ENCODE measurements around the gene SYCE1L. TPM values are rescaled to one million over a fixed set of nuclear protein-coding genes. Genes with fewer than 3 reads are reported as not detected.
"Not testable (repeated sequence)": the region's sequence is repeated elsewhere in the genome, so short reads cannot be mapped to it uniquely, and the experiment has no call there.

The SYCE1L gene, protein sequence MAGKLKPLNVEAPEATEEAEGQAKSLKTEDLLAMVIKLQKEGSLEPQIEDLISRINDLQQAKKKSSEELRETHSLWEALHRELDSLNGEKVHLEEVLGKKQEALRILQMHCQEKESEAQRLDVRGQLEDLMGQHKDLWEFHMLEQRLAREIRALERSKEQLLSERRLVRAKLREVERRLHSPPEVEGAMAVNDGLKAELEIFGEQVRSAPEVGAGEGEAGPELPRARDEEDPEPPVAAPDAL
- total RNA-seq, result 1 to 10 TPM in 1 of 4 donors, under 1 TPM in 1, not detected in 2; 0.57 to 4.3 TPM

- Histone ChIP-seq H3K9me3 (no peaks in the 10 kb centered on the region), H3K27me3 (no peaks in the 10 kb centered on the region), H3K27ac (replicated peaks in 1 of 4) (no peak within 1 kb of the TSS), H3K36me3 (peaks cover 30 to 72% (median 59%) of the 10 kb centered on the region in 4 donors), H3K4me3 (no peak within 1 kb of the TSS), H3K4me1 (no peaks in the 10 kb centered on the region)
- TF ChIP-seq EP300 (IDR thresholded peaks at IDR 0.05), result no peak
- no peak for TF ChIP-seq POLR2A (IDR thresholded peaks at IDR 0.05; ENCODE audit: low read depth)
- TF ChIP-seq, protein P1, sequence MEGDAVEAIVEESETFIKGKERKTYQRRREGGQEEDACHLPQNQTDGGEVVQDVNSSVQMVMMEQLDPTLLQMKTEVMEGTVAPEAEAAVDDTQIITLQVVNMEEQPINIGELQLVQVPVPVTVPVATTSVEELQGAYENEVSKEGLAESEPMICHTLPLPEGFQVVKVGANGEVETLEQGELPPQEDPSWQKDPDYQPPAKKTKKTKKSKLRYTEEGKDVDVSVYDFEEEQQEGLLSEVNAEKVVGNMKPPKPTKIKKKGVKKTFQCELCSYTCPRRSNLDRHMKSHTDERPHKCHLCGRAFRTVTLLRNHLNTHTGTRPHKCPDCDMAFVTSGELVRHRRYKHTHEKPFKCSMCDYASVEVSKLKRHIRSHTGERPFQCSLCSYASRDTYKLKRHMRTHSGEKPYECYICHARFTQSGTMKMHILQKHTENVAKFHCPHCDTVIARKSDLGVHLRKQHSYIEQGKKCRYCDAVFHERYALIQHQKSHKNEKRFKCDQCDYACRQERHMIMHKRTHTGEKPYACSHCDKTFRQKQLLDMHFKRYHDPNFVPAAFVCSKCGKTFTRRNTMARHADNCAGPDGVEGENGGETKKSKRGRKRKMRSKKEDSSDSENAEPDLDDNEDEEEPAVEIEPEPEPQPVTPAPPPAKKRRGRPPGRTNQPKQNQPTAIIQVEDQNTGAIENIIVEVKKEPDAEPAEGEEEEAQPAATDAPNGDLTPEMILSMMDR (IDR thresholded peaks at IDR 0.05), result no peak
- TF ChIP-seq POLR2AphosphoS5 (IDR thresholded peaks at IDR 0.05), result no peak
- WGBS, result 94% methylated on average over 18 of the region's 18 CpGs
- intact Hi-C loops (cut with DNase I), result no loop called here
- DNase-seq (ENCODE audit: extremely low spot score), result no peak
These were observed at the start of gene SYCE1L for GRCh38 chr16:77199211-77199610. TSS of gene SYCE1L (plus strand) at chr16:77199408. CDS start at chr16:77199452, 44 bp downstream.

DNA sequence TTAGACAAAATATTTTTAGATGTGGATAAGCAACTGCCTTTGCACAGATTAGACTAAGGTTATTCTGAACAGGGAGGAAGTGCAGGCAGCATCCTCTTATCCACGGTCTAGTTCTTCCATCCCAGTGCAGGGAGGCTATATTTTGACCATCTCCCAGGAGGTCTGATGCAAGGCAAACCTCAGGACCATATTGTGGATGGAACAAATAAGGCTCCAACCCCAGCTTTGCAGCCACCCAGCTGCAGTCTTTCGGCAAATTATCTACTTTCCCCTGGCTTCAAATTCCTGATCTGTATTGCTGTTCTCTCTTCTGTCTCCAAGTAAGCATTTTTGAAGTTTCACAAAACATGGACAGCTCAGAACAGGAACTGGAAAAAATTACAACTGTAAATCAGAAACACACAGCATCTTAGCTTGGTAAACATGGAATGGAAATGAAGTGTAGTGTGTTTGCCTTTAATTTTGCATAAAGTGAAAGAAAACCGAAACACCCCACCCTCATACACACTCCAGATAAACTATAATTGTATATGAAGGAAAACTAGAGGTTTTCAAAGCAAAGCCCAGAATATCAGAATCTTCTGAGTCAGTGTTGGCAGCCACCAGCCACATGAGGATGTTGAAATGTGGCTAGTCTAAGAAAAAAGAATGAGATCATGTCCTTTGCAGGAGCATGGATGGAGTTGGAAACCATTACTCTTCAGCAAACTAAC, 41.7 kb upstream of the SYCE1L start:
- WGBS, result 66% methylated on average over 3 of the region's 3 CpGs
- no peak for DNase-seq (ENCODE audit: extremely low spot score)
- TF ChIP-seq, protein P1 (IDR thresholded peaks at IDR 0.05), result no peak
- no peak for TF ChIP-seq POLR2AphosphoS5 (IDR thresholded peaks at IDR 0.05)
- TF ChIP-seq POLR2A (IDR thresholded peaks at IDR 0.05; ENCODE audit: low read depth), result no peak
- TF ChIP-seq EP300 (IDR thresholded peaks at IDR 0.05), result no peak
- no peaks in the 10 kb centered on the region for H3K9me3 ChIP-seq
- H3K27me3 ChIP-seq, result peaks cover 0 to 9% (median 0%) of the 10 kb centered on the region in 4 donors
- no peak overlapping the region for H3K27ac ChIP-seq (replicated peaks in 1 of 4)
- no peaks in the 10 kb centered on the region for H3K4me1 ChIP-seq
- no peak overlapping the region for H3K4me3 ChIP-seq
- no peaks in the 10 kb centered on the region for H3K36me3 ChIP-seq
- intact Hi-C loops (cut with DNase I), result no loop called here

DNA sequence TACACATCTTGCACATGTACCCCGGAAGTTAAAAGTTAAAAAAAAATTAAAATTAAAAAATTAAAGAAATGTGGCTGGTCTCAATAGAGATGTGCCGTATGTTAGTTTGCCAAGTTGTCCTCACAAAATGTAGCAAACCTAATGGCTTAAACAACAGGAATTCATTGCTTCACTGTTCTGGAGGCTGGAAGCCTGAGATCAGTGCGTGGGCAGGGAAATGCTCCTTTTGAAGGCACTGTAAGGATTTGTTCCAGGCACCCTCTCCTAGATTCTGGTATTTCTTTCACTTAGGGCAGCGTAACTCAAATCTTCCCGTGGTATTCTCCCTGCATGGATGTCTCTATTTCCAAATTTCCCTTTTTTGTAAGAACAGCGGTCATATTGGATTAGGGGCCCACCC, 40.9 kb upstream of the SYCE1L start:
- Histone ChIP-seq H3K27ac (replicated peaks in 1 of 4) (no peak overlapping the region), H3K9me3 (no peaks in the 10 kb centered on the region), H3K4me3 (no peak overlapping the region), H3K36me3 (no peaks in the 10 kb centered on the region), H3K4me1 (no peaks in the 10 kb centered on the region), H3K27me3 (peaks cover 0 to 9% (median 0%) of the 10 kb centered on the region in 4 donors)
- TF ChIP-seq, protein P1 (IDR thresholded peaks at IDR 0.05), result no peak
- TF ChIP-seq POLR2A (IDR thresholded peaks at IDR 0.05; ENCODE audit: low read depth) (no peak), EP300 (IDR thresholded peaks at IDR 0.05) (no peak), POLR2AphosphoS5 (IDR thresholded peaks at IDR 0.05) (no peak)
- intact Hi-C loops (cut with DNase I), result no loop called here
- 85% methylated on average over 6 of the region's 6 CpGs for WGBS
- no peak for DNase-seq (ENCODE audit: extremely low spot score)

DNA sequence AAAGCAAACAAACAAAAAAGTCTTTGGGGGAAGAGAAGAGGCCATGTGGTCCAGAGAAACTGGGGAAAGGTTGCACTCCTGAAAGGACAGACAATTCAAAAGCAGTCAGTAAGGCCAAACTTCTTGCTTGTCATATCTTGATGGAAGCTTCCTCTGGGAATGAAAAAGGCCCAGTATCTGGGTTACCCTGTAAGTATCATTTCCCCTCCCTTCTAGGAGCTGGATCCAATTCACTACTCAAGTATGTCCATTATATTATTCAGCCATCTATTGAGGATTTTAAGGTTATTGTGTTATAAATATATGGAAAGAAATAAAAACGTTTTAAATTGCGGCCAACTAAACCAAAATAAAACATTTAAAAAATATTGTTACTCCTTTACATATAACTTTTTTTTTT, 34.2 kb upstream of the SYCE1L start:
- intact Hi-C loops (cut with DNase I), result no loop called here
- WGBS, result 79% methylated on average over 2 of the region's 2 CpGs
- H3K27ac ChIP-seq (replicated peaks in 1 of 4), result no peak overlapping the region
- no peaks in the 10 kb centered on the region for H3K9me3 ChIP-seq
- no peak for TF ChIP-seq POLR2AphosphoS5 (IDR thresholded peaks at IDR 0.05)
- TF ChIP-seq POLR2A (IDR thresholded peaks at IDR 0.05; ENCODE audit: low read depth), result no peak
- TF ChIP-seq, protein P1 (IDR thresholded peaks at IDR 0.05), result no peak
- TF ChIP-seq EP300 (IDR thresholded peaks at IDR 0.05), result no peak
- H3K36me3 ChIP-seq, result no peaks in the 10 kb centered on the region
- no peak overlapping the region for H3K4me3 ChIP-seq
- no peak for DNase-seq (ENCODE audit: extremely low spot score)
- H3K27me3 ChIP-seq, result peaks cover 0 to 11% (median 0%) of the 10 kb centered on the region in 4 donors
- H3K4me1 ChIP-seq, result no peaks in the 10 kb centered on the region

- H3K27ac ChIP-seq (replicated peaks in 1 of 4); H3K9me3 ChIP-seq; DNase-seq (ENCODE audit: extremely low spot score); H3K4me1 ChIP-seq; H3K36me3 ChIP-seq; intact Hi-C loops (cut with DNase I); H3K4me3 ChIP-seq: not testable (repeated sequence)
- H3K27me3 ChIP-seq, result peaks cover 0 to 14% (median under 1%) of the 10 kb centered on the region in 4 donors
- whole genome bisulfite sequencing, result 86% methylated on average over 9 of the region's 9 CpGs
These were observed 33.5 kb upstream of the SYCE1L start for GRCh38 chr16:77165536-77166236.
